Stomach (tissue), 9 donors: ENCODE data around the gene MTCH1. TPM values are rescaled to one million over a fixed set of nuclear protein-coding genes. Genes with fewer than 3 reads are reported as not detected.
"Not testable (repeated sequence)": the region's sequence is repeated elsewhere in the genome, so short reads cannot be mapped to it uniquely, and the experiment has no call there.

Experiments used
- DNase-seq, 2 donors: peaks; one replicate each; pipeline versions ENCODE4 v3.0.0 to v3.0.0-alpha.2; 2013 to 2019
- H3K27ac ChIP-seq, 5 donors: fragments of 200-600 bp in 4 of 5; sonication (generic) in 4 of 5; one replicate each; pipeline ENCODE4 v1.5.1; 2013 to 2019; ENCODE audit warnings: mild to moderate bottlenecking in 1 of 5, moderate library complexity in 1 of 5
- H3K27me3 ChIP-seq, 3 donors: fragments of 200-600 bp; sonication (generic); one replicate each; pipeline ENCODE4 v1.5.1; 2017 to 2019; ENCODE audit warnings: mixed run types in 1 of 3
- H3K36me3 ChIP-seq, 4 donors: fragments of 200-600 bp; sonication (generic); 1 replicate in 3 of 4; 2 replicates in 1 of 4; pipeline ENCODE4 v1.5.1; 2016 to 2019
- H3K4me1 ChIP-seq, 4 donors: fragments of 200-600 bp; sonication (generic); one replicate each; pipeline ENCODE4 v1.5.1; 2016 to 2019
- H3K4me3 ChIP-seq, 4 donors: fragments of 200-600 bp; sonication (generic) in 3 of 4; one replicate each; pipeline ENCODE4 v1.5.1; 2016 to 2019; ENCODE audit warnings: mild to moderate bottlenecking in 1 of 4
- H3K9me3 ChIP-seq, 4 donors: fragments of 200-600 bp; sonication (generic); one replicate each; pipeline ENCODE4 v1.5.1; 2016 to 2019
- CTCF ChIP-seq, 7 experiments: fragments of 450-650 bp in 4 of 7; fragments of 200-600 bp in 3 of 7; sonication (generic) in 3 of 7; IDR thresholded peaks; one replicate each; pipeline ENCODE4 v1.5.1; 2016 to 2019; ENCODE audit warnings: antibody characterized with exemption in 7 of 7, control low read depth in 2 of 7, mild to moderate bottlenecking in 1 of 7
- EP300 ChIP-seq: sonication (generic); formaldehyde crosslinking; IDR thresholded peaks from one replicate; pipeline ENCODE4 v1.6.1; 2017; ENCODE audit warnings: antibody characterized with exemption
- POLR2A ChIP-seq, 4 donors: fragments of 450-650 bp; IDR thresholded peaks; one replicate each; pipeline ENCODE4 v1.6.1; 2016; ENCODE audit warnings: antibody characterized with exemption in 4 of 4, control low read depth in 2 of 4, mild to moderate bottlenecking in 1 of 4, moderate library complexity in 1 of 4
- POLR2AphosphoS5 ChIP-seq, 3 donors: sonication (generic); formaldehyde crosslinking; IDR thresholded peaks; one replicate each; pipeline ENCODE4 v1.6.1; 2016; ENCODE audit warnings: antibody characterized with exemption in 3 of 3
- WGBS, 5 donors: extraction: QIAGEN DNeasy Blood & Tissue Kit in 3 of 5; methylation state at CpG; one replicate each; pipeline versions ENCODE4 v1.1.5 to v1.1.7; 2013 to 2018; 5-methylcytosine and 5-hydroxymethylcytosine counted together
- intact Hi-C: fragments of 100-400 bp; cut with DNase I; formaldehyde crosslinking; loops from one replicate; pipeline ENCODE4 v1.15.1; 2023; ENCODE audit warnings: low total_unique reads
- polyA plus RNA-seq, 3 donors: library from polyadenylated mRNA; stranded (reverse); fragments of 200-250 nt; gene quantifications; one replicate each; pipeline ENCODE4 v1.2.3, GENCODE V29; 2013
- total RNA-seq, 5 donors: library from RNA; depleted of rRNA; stranded (reverse); fragments of >200 nt; gene quantifications; one replicate each; pipeline versions ENCODE4 v1.1.0 to v1.2.3, GENCODE V29; 2014 to 2016
- donor health status: healthy with polysubstance abuse.
- donor health status: Bipolar disorder and iron deficiency.
- donor health status: healthy.

MTCH1 gene
- total and polyA plus RNA-seq, 8 donors: 110 to 202 (median 148) TPM

DNA sequence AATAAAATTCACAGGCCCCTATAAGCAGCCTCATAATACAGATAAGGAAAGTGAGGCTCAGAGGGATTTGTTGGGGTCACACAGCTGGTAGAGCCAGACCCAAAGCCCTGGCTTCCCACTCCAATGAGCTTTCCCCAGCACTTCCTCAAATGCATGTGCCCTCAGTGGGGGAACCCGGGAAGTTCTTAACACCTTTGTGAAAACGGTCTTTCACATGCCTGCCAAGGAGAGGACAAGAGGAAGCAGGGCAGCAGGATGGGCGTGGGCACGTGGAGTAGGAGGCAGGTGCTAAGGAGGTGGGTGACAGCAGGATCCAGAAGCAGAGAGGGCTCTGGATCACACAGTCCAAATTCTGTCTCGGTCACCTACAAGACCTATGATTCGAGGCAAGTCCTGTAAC, 30.9 kb downstream of the MTCH1 start:
- intact Hi-C loops: no loop called here
- no peak for DNase-seq
- H3K4me1 ChIP-seq: peaks cover 0 to 24% (median 9%) of the 10 kb centered on the region in 4 donors
- no peak for TF ChIP-seq CTCF (IDR thresholded peaks at IDR 0.05)
- no peak for TF ChIP-seq POLR2AphosphoS5 (IDR thresholded peaks at IDR 0.05)
- no peak for TF ChIP-seq EP300
- no peak for TF ChIP-seq POLR2A (IDR thresholded peaks at IDR 0.05)
- no peak overlapping the region for H3K27ac ChIP-seq
- H3K9me3 ChIP-seq: no peaks in the 10 kb centered on the region
- peaks cover 0 to 7% (median 0%) of the 10 kb centered on the region in 3 donors for H3K27me3 ChIP-seq
- 45 to 54% (median 51%) methylated on average over 6 of the region's 6 CpGs for whole genome bisulfite sequencing, 5 donors
- no peaks in the 10 kb centered on the region for H3K36me3 ChIP-seq
- H3K4me3 ChIP-seq: no peak overlapping the region

DNA sequence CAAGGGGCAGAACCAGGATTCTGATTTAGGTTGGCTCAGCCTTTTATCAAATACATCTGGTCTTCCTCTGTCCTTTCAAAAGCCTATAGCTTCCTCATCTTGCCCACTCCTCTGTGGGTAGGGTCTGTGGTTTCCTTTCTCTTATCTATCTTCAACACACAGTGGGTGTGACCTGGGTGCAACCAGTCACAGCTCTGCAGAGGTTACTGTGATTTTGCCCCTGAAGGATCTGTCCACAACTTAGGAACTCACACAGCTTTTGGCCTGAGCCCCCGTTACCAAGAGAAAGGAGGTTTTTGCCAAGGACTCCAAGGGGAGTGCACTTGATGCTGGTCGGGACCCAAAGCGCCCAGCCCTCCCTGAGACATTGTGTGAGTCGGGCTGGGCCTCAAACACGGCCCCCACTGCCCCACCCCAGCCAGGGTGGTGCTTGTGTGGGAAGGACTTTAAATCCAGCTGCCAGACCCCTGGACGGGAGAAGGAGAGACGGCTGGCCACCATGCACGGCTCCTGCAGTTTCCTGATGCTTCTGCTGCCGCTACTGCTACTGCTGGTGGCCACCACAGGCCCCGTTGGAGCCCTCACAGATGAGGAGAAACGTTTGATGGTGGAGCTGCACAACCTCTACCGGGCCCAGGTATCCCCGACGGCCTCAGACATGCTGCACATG, 31.6 kb downstream of the MTCH1 start, which contains the start of gene PI16:
Gene PI16, plus strand, starts transcription at position 477 of the 670 bp plus-strand sequence. Its CDS starts 23 bp downstream, at position 500.
- Histone ChIP-seq H3K27me3 (peaks cover 0 to 7% (median 0%) of the 10 kb centered on the region in 3 donors), H3K4me1 (peaks cover 0 to 17% (median 6%) of the 10 kb centered on the region in 4 donors), H3K4me3 (peak within 1 kb of the TSS in 1 of 4 donors; percentile 1), H3K27ac (peak within 1 kb of the TSS in 1 of 5 donors; percentile 25), H3K9me3 (no peaks in the 10 kb centered on the region), H3K36me3 (no peaks in the 10 kb centered on the region)
- 65 to 84% (median 75%) methylated on average over 11 to 14 of the region's 14 CpGs for WGBS, 5 donors
- no peak for DNase-seq
- intact Hi-C loops: no loop called here
- no peak for TF ChIP-seq EP300
- TF ChIP-seq CTCF (IDR thresholded peaks at IDR 0.05): no peak
- no peak for TF ChIP-seq POLR2A (IDR thresholded peaks at IDR 0.05)
- TF ChIP-seq POLR2AphosphoS5 (IDR thresholded peaks at IDR 0.05): no peak

- Histone ChIP-seq H3K4me1 (peaks cover 0 to 14% (median 4%) of the 10 kb centered on the region in 4 donors), H3K36me3 (no peaks in the 10 kb centered on the region), H3K9me3 (no peaks in the 10 kb centered on the region), H3K27me3 (peaks cover 0 to 7% (median 0%) of the 10 kb centered on the region in 3 donors), H3K4me3 (no peak overlapping the region), H3K27ac (no peak overlapping the region)
- 78 to 100% (median 88%) methylated on average over 1 of the region's 1 CpG for WGBS, 5 donors
- intact Hi-C loops: no loop called here
- TF ChIP-seq EP300 (no peak), POLR2A (IDR thresholded peaks at IDR 0.05) (no peak), POLR2AphosphoS5 (IDR thresholded peaks at IDR 0.05) (no peak), CTCF (IDR thresholded peaks at IDR 0.05) (no peak)
- DNase-seq: no peak
Observed at GRCh38 chr6:36953931-36954261, 32.1 kb downstream of the MTCH1 start.

- Histone ChIP-seq H3K4me1 (peaks cover 0 to 9% (median 3%) of the 10 kb centered on the region in 4 donors), H3K36me3 (no peaks in the 10 kb centered on the region), H3K27me3 (no peaks in the 10 kb centered on the region), H3K4me3 (no peak overlapping the region), H3K27ac (no peak overlapping the region), H3K9me3 (no peaks in the 10 kb centered on the region)
- DNase-seq: no peak
- no peak for TF ChIP-seq EP300
- TF ChIP-seq POLR2AphosphoS5 (IDR thresholded peaks at IDR 0.05): no peak
- TF ChIP-seq POLR2A (IDR thresholded peaks at IDR 0.05): no peak
- no peak for TF ChIP-seq CTCF (IDR thresholded peaks at IDR 0.05)
- intact Hi-C loops: no loop called here
- WGBS, 5 donors: 77 to 89% (median 85%) methylated on average over 3 of the region's 3 CpGs
Observed at GRCh38 chr6:36949636-36950035, 36.4 kb downstream of the MTCH1 start.

- H3K27ac ChIP-seq: not testable (repeated sequence)
Observed at GRCh38 chr6:36949076-36949475, 36.9 kb downstream of the MTCH1 start.

More at GRCh38 chr6:36949076-36949475, 36.9 kb downstream of the MTCH1 start:
- WGBS, 5 donors: 70 to 96% (median 90%) methylated on average over 9 of the region's 9 CpGs
- DNase-seq, H3K9me3 ChIP-seq, H3K27me3 ChIP-seq, H3K4me3 ChIP-seq, H3K4me1 ChIP-seq, H3K36me3 ChIP-seq, intact Hi-C loops: not testable (repeated sequence)
